CD4-positive, alpha-beta T cell treated with Interleukin-4 for 4 hours (primary cell): ENCODE measurements around the gene MUC4.
"Not testable (repeated sequence)": the region's sequence is repeated elsewhere in the genome, so short reads cannot be mapped to it uniquely, and the experiment has no call there.

ENCODE experiments used
- DNase-seq: peaks from one replicate; pipeline ENCODE4 v3.0.0-alpha.2; 2020

MUC4 gene

DNA sequence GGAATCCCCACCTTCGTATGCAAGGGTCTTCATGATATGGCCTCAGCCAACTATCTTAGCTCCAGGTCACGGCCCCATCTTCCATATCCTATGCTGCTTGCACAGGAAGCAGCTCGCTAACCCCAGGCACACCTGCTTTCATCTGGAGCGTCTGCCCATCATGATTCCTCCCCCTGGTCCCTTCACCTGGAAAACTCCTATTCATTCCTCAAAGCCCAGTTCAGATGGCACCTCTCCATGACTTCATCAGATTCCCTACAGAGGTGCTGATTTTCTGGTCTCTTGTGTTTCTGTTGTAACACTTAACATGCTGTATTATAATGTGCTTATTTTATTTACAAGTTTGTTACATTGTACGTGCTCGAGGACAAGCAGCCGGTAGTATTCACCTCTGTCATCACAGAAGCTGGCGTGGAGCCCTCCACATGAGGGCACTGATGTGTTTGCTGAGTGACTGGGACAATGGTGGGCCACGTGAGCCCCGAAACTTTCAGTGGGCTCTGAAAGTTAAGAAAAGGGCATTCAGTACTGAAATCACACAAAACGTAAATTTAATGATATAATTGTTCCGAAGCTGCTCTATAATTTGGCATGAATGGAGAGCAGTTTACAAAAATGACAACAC, 74.8 kb downstream of the MUC4 start:
- DNase-seq = no peak

DNA sequence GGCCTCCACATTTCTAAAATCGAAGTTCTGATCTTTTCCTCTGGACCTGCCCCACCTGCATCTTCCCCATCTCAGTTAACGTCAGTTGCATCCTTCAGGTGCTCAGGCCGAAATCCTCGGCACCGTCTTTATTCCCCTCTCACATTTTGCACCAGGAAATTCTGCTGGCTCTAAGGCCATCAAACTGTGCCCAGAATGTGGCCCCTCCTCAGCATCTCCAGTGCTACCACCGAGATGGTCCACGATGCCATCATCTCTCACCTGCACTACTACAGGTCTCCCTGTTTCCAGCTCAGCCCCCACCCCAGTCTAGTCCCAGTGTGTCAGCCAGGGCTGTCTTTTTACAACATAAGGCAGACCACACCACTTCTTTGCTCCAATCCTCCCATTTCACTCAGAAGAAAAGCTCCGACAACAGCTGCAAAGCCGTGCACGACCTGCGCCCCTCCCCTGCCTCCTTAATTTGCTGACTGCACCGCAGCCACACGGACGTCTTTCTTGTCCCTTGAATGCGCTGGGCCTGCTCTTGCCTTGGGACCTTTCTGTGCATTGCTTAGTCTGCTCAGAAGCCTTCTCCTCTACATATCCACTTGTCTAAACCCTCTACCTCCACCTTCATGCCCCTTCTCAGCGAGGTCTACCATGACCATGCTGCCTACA, 76.6 kb downstream of the MUC4 start:
- no peak for DNase-seq

DNA sequence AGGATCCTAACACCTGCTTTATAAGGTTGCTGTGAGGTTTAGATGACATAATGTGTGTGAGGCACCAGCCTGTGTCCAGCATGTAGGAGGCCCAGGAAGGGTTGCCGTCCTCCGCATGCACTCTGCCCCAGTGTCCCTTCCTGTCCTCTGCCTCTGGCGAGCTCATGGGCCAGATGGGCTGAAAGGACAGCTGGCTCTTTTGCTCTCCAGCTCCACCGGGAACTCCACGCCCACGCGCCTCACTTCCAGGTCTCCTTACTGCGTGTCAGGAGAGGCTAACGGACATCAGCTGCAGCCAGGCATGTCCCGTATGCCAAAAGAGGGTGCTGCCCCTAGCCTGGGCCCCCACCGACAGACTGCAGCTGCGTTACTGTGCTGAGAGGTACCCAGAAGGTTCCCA, 78.8 kb downstream of the MUC4 start:
- DNase-seq = no peak

DNA sequence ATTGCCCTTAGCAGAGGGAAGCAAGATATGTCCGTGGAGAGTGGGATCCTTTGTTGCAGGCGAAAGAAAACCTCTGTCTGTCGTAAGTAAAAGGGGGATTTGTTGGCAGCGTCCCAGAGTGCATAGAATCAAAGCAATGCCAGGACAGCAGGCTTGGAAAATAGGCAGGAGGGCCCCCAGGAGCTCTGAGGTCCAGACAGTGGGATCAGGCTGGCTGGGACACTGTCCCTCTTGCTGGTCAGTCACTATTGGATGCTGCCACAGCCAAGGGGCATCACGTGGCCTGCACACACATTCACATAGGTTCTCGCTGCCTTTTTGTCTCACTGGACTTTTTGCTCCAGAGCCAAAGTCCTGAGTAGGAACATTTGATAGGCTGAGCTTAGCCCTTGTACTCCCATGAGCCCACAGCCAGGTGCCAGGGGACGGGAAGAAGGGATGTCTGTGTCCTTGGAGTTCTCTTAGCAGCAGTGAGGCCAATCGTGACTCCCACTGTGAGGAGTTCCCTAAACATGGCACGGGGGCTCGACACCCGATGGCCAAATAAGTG, 80.3 kb downstream of the MUC4 start:
- no peak for DNase-seq

DNA sequence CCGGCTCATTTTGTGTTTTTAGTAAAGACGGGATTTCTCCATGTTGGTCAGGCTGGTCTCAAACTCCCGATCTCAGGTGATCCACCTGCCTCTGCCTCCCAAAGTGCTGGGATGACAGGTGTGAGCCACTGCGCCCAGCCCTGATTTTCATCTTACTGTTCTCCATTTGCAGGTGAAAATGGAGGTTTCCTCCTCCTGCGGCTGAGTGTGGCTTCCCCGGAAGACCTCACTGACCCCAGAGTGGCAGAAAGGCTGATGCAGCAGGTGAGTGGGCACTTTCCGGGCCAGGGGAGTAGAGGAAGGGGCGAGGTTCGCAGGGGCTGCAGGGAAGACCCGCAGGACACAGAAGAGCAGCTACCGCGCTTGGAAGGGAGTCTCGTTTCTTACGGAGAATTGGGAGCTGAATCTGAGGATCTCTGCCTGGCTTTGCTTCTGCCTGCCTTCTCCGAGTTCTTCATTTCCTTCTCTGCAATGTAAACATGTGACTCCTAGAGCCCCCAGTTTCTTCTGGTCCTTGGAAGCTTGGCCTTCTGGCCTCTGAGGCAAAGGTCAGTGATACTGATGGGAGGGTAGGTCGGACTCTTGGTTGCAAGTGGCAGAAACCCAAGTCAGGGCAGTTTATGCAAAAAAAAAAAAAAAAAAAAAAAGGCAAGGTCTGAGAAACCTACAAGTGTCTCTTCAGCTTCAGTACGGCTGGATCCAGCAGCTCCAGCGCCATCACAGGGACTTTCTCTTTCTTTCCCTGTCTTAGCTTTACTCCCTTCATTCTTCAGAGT, 82.1 kb downstream of the MUC4 start:
- no peak for DNase-seq

DNA sequence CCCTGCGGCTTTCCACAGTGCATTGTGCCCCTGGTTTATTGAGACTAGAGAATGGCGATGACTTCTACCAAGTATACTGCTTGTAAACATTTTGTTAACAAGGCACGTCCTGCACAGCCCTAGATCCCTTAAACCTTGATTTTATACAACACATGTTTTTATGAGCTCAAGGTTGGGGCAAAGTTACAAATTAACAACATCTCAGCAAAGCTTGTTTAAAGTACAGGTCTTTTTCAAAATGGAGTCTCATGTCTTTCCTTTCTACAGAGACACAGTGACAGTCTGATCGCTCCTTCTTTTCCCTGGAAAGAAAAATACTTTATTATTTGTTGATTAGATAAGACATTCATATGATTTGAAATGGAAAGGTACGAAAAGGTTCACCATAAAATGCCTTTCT, 82.9 kb downstream of the MUC4 start:
- not testable (repeated sequence) for DNase-seq

DNA sequence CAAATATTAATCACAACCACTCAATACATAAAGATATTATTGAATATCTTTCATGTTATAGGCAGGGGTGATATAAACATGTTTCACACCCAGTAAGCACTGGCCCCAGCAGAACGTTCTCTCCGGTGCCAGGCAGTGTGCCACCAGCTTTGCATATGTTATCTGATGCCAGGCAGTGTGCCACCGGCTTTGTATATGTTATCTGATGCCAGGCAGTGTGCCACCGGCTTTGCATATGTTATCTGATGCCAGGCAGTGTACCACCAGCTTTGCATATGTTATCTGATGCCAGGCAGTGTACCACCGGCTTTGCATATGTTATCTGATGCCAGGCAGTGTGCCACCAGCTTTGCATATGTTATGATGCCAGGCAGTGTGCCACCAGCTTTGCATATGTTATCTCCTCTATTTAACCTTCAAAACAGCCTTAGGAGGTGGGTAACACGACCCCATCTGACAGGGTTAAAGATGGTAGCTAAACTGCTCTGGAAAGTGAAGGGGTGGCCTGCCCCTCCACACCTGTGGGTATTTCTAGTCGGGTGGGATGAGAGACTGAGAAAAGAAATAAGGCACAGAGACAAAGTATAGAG, 84.0 kb downstream of the MUC4 start:
- no peak for DNase-seq

DNA sequence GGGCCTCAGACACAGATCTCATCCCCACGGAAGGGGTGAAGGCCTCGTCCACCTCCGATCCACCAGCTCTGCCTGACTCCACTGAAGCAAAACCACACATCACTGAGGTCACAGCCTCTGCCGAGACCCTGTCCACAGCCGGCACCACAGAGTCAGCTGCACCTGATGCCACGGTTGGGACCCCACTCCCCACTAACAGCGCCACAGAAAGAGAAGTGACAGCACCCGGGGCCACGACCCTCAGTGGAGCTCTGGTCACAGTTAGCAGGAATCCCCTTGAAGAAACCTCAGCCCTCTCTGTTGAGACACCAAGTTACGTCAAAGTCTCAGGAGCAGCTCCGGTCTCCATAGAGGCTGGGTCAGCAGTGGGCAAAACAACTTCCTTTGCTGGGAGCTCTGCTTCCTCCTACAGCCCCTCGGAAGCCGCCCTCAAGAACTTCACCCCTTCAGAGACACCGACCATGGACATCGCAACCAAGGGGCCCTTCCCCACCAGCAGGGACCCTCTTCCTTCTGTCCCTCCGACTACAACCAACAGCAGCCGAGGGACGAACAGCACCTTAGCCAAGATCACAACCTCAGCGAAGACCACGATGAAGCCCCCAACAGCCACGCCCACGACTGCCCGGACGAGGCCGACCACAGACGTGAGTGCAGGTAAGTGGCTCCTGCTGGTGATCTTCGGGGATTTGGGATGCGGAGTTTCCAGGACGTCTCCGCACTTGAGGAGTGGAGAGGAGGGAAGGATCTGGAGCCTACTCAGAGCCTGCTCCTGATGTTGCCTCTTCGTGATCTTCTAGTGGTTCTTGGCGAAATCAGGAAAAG, 85.6 kb downstream of the MUC4 start:
- DNase-seq = not testable (repeated sequence)

DNA sequence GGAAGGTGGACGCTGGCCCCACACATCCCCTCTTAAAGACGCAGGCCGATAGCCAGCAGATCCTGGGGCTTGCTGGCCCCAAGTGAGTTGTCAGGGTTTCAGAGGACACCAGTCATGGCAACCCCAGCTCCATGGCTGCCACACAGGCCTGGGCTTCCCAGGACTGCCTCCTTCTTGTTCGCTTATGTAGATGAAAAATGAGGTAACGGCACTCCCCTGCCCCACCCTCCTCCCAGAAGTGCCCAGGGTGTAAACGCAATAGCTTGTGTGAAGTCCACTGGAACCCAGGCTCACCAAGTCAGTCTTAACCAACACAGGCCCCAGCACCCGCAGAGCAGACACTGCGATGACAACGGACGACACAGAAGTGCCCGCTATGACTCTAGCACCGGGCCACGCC, 87.4 kb downstream of the MUC4 start:
- DNase-seq = not testable (repeated sequence)

DNA sequence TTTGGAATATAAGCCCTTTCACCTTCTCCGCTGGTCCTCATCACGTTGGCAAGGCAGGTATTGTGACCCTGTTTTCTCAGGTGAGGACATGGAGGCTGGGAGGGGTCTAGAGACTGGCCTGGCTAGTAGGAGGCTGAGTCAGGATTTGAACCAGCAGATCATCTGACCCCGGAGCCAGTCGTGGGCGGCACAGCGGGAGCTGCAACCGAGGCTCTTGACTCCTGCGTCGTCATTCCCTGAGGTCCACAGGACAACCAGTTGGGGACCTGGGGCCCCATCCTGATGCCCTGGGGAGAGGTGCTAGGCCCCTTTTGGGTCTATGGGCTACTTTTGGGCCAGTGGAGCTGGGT, 88.8 kb downstream of the MUC4 start:
- DNase-seq = not testable (repeated sequence)

DNA sequence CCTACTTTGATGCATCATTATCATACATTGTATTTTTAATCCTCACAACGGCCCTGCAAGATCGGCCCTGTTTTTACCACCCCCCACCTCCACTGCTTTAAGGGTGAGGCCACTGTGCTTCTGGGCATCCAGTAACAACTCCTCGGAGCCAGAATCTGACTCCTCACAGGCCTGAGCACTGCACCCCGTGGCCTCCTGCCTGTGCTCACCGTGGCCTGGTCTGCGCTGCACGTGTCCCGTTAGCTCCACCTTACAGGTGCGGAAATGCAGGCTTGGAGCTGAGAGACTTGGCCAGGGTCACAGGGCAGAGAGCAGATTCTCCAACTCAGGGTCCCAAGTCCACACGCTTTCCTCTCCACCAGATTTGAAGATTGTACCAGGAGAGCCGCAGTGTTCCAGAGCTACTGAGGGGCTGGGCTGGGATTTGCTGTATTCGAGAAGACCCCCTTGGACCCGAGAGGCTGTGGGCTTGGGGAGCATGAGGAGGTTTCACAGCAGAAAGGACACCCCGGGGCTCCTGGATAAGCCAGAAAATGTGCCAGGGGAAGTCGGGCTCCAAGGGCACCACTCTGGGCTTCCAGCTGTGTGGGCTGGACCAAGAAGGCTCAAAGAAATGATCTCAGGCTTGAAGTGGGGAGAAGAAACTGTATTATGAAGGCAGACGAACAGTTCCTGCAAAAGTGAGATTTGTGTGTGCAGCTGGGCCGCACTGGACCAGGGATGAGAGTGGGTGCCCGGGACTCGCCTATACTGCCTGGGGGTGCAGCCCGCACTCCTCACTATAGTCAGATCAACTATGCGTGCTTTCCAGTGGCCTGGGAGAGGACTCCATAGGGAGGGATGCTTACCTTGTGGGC, 89.4 kb downstream of the MUC4 start:
- DNase-seq = not testable (repeated sequence)

DNA sequence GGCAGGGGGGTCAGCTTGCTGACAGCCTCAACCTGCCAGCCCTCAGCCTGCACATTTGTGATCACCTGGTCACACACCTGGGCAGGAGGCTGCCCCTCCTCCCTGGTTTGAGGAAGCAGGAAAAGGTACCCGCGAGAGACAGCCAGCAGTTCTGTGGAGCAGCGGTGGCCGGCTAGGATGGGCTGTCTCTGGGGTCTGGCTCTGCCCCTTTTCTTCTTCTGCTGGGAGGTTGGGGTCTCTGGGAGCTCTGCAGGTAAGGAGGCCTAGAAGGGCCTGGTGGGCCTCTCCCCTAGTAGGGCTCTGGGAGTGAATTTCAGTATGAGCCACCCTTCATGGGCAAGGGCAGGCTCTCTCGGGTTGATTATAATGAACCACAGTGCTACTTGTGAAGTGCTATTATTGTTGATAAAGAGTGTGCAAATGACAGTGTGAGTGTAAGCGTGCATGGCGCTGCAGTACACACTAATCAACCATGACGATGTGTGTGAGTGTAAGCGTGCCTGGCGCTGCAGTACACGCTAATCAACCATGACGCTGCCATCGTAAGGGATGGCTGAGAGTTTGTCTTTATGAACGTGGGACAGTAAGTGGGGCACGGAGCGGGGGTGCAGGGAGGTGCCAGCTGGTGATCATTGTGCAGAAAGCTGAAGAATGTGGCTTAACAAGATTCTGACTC, 90.8 kb downstream of the MUC4 start, which contains the start of gene MUC20:
MUC20 (plus strand) TSS at position 148 of the 676 bp plus-strand sequence; CDS start at position 178, 30 bp downstream.
- DNase-seq = not testable (repeated sequence)

DNA sequence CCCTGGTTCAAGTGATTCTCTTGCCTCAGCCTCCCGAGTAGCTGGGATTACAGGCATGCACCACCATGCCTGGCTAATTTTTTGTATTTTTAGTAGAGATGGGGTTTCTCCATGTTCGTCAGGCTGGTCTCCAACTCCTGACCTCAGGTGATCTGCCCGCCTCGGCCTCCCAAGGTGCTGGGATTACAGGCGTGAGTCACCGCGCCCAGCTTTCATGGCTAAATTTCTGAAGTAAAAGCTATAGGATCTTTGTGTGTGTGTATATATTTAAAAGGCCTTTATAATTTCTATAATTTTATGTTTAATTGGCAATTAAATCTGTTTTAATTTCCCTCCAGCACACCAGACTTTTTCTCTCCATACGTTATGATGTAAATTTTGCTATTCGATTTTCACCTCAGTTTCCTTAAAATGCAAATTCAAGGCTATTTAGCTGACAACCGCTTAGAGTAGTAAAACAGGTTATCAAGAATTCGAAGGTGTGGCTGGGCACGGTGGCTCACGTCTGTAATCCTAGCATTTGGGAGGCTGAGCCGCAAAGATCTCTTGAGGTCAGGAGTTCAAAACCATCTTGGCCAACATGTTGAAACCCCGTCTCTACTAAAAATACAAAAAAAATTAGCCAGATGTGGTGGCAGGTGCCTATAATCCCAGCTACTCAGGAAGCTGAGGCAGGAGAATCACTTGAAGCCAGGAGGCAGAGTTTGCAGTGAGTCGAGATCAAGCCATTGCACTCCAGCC, 92.0 kb downstream of the MUC4 start:
- not testable (repeated sequence) for DNase-seq

DNA sequence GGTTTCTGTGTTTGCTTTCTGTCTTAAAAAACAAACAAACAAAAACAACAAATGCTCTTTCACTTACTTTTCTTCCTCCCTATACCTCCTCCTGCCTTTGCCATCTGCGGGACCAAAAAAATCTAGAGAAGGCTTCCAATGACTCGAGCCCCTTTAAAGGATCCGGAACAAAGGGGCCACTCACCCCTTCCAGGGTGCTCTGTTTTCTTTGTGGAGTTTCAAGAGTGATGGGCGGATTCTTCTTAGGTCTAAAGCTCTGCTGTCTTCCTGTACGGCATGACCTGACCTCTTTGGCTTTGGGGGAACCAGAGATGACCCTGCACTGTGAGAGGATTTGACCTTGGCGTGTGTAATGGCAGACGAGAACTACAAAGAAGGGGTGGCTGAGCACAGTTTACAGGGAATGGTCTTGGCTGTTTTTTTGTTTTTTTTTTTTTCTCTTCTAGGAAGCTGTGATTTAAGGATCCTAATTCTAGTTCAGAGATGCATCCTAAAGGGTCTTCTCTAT, 93.2 kb downstream of the MUC4 start:
- DNase-seq = no peak

DNA sequence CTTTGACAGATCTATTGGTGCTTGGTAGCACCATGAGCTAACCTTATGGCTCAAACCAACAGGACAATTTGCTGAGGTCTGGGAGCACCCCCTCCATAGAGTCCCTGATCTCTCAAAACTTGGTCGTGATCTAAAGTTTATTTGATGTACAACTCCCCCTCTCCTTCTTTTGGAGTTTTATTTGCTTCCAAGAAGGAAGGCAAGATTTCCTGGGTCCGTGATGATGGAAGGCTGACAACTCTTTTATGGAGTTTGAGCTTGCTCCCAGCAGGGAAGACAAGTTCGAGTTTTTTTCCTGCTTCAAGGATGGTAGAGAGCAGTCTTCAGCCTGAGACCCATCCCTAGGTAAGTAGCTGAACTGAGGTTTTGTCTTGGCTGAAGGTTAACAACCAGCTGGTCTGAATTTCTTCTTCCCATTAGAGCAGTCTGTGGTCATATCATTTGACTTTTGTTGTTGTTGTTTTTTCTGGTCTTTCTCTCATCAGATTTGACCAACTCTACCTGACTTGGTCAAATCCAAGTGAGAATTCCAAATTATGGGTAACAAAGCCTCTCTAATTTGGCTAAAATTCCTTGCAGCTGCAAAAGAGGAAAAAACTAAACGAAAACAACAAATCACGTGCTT, 93.8 kb downstream of the MUC4 start:
- DNase-seq = no peak

DNA sequence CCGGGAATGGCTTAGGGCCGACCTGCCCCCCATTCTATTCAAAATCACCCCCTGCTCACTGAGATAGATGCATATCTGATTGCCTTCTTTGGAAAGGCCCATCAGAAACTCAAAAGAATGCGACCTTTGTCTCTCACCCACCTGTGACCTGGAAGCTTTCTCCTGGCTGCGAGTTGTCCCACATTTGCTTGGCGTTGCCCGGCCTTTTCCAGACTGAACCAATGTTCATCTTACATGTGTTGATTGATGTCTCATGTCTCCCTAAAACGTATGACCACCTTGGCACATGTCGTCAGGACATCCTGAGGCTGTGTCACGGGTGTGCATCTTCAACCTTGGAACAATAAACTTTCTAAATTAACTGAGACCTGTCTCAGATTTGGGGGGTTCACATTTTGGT, 94.3 kb downstream of the MUC4 start:
- DNase-seq = no peak

DNA sequence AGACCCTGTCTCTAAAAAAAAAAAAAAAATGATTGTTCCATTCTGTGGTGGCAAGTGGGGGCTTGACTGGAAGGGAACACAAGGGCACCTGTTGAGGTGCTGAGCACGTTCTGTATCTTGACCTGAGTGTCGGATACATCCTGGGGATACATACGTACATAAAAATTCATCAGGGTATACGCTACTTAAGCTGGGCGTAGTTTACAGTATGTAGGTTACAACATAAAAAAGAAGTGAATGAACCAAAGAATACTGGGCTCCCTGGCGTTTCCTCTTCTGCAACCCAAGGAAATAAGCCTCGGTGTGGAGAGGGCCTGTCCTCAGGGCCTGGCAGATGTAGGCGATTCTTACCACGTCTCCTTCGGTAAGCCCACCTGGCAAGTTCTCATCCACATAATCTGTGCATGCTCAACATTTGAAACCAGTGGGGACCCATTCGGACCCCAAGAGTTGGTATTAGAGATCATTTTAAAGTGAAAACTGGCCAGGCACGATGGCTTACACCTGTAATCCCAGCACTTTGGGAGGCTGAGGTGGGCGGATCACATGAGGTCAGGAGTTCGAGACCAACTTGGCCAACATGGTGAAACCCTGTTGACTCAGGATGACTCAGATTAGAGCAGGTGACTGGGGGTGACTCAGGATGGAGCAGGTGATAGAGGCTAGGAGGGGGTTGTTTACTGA, 96.0 kb downstream of the MUC4 start:
- DNase-seq = peak; percentile 28

DNA sequence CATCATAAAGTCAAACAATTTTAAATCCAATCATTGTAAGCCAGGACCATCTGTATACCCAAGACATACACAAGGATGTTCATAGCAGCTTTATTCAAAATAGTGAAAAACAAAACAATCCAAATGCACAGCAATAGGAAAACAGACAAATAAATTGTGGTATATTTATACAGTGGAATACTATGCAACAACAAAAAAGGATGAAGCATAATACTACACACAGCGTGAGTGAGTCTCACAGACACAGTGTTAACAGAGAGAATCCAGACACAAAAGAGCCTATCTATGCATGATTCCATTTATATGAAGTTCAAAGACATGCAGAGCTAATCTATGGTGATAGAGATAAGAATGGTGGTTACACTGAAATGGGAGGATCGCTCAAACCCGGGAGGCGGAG, 96.6 kb downstream of the MUC4 start:
- DNase-seq = no peak
